Effector CD4-positive, alpha-beta T cell (primary cell): ENCODE results near the gene CES2.
"Not testable (repeated sequence)": the region's sequence is repeated elsewhere in the genome, so short reads cannot be mapped to it uniquely, and the experiment has no call there.

Source experiments
- DNase-seq: peaks from one replicate; pipeline ENCODE4 v3.0.0-alpha.2; 2020

Gene CES2

GRCh38 chr16:66983033-66983432 is 47.7 kb downstream of the CES2 start:
- DNase-seq = no peak

DNA sequence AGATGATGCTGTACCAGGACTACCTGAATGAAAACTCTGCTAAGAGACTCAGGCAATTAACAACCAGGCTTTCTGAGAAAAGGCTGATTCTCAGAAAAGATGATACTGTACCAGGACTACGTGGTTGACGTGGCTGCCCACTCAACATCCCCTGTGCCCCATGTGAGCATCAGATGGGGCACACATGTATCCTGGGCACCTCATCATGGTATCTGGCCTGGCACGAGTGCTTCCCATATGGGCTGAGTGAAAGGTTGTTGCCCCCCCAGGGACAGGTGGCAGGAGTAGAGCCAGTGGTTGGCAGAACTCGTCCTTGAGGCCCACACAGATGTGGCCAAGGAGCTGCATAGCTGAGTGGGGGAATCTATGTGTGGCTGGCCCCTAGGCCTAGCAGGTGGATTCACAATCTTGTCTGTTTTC is 49.6 kb downstream of the CES2 start:
- no peak for DNase-seq

DNA sequence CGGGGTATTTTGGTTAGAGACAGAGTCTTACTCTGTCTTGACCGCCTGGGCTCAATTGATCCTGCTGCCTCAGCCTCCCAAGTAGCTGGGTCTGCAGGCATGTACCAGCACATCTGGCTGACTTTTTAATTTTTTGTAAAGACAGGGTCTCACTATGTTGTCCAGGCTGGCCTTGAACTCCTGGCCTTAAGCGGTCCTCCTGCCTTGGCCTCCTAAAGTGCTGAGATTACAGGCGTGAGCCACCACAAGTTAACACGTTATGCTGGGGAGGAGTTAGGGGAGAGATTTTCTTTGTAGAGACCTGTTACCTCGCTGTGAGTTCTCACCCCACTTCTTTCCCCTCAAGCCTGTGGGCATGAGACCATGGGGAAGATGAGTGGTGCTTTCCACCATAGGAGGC is 51.2 kb downstream of the CES2 start:
- no peak for DNase-seq

- DNase-seq = no peak
Observed at GRCh38 chr16:66988197-66988788, 53.0 kb downstream of the CES2 start, which contains the start of gene CES4A. Gene CES4A (plus strand): TSS chr16:66988589. CDS start chr16:66988773, 184 bp downstream.

DNA sequence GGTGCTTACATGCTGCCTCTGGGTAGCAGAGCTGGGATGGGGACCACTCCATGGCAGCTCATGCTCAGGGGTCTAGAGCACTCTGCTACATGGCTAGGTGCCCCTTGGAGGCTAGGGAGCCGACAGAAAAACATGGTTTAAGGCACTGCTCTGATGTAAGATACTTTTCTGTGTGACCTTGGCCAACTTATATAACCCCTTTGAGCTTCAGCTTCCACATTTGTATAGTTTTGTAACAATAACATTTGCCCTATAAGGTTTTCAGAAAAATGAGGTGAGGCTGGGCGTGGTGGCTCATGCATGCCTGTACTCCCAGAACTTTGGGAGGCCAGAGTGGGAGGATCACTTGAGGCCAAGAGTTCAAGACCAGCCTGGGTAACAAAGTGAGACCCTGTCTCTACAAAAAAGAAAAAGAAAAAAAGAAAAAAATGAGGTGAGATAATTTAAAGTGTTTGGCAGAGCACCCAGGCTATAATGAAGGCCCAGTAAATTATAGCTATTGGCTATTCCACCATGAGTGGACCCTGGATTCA is 56.3 kb downstream of the CES2 start:
- DNase-seq = no peak

GRCh38 chr16:66993558-66993957 is 58.2 kb downstream of the CES2 start:
- not testable (repeated sequence) for DNase-seq
